Glutamatergic neuron (in vitro differentiated cells): ENCODE data around the gene CDK5RAP2. TPM values are rescaled to one million over a fixed set of nuclear protein-coding genes. Genes with fewer than 3 reads are reported as not detected.

Experiments
- DNase-seq: peaks from one replicate; pipeline ENCODE4 v3.0.0; 2022
- H3K27ac Mint-ChIP-seq: one replicate; pipeline ENCODE4 v1.8.0; 2020; ENCODE audit warnings: mild to moderate bottlenecking, mixed read lengths, inconsistent platforms; ENCODE audit not compliant: unreplicated experiment
- H3K27me3 Mint-ChIP-seq: one replicate; pipeline ENCODE4 v1.8.0; 2020; ENCODE audit warnings: mild to moderate bottlenecking, moderate library complexity, mixed read lengths, inconsistent platforms; ENCODE audit not compliant: unreplicated experiment
- H3K36me3 Mint-ChIP-seq: one replicate; pipeline ENCODE4 v1.8.0; 2020; ENCODE audit warnings: mild to moderate bottlenecking, mixed read lengths, inconsistent platforms; ENCODE audit not compliant: unreplicated experiment
- H3K4me1 Mint-ChIP-seq: one replicate; pipeline ENCODE4 v1.8.0; 2020; ENCODE audit warnings: mild to moderate bottlenecking, low read depth, mixed read lengths, inconsistent platforms; ENCODE audit not compliant: unreplicated experiment
- H3K4me3 Mint-ChIP-seq: one replicate; pipeline ENCODE4 v1.8.0; 2020; ENCODE audit warnings: mild to moderate bottlenecking, mixed read lengths, inconsistent platforms; ENCODE audit not compliant: unreplicated experiment
- H3K9me3 Mint-ChIP-seq: one replicate; pipeline ENCODE4 v1.8.0; 2020; ENCODE audit warnings: mild to moderate bottlenecking, moderate library complexity, mixed read lengths, inconsistent platforms; ENCODE audit not compliant: unreplicated experiment
- CTCF ChIP-seq: fragments of 200-600 bp; sonication (generic); IDR thresholded peaks from one replicate; pipeline ENCODE4 v1.5.0; 2021; ENCODE audit not compliant: partially characterized antibody, unreplicated experiment
- total RNA-seq: library from RNA; stranded (reverse); fragmentation: NEBNext Ultra II Directional; extraction: Animal tissue kit (Norgen Biotek cat#: 25700); gene quantifications from one replicate; pipeline ENCODE4 v1.2.1, GENCODE V29; 2021; ENCODE audit not compliant: unreplicated experiment

Gene CDK5RAP2
- total RNA-seq, 1 donor from 2014 or later: 53.2 TPM

GRCh38 chr9:120440791-120441190, 139.2 kb downstream of the CDK5RAP2 start:
- no peak overlapping the region for H3K27ac Mint-ChIP-seq
- DNase-seq: no peak
- H3K9me3 Mint-ChIP-seq: no peaks in the 10 kb centered on the region
- H3K36me3 Mint-ChIP-seq: no peaks in the 10 kb centered on the region
- no peak overlapping the region for H3K4me3 Mint-ChIP-seq
- H3K4me1 Mint-ChIP-seq: no peaks in the 10 kb centered on the region
- H3K27me3 Mint-ChIP-seq: no peaks in the 10 kb centered on the region
- TF ChIP-seq CTCF: no peak

- DNase-seq: no peak
Observed at GRCh38 chr9:120439926-120440325, 140.0 kb downstream of the CDK5RAP2 start.

GRCh38 chr9:120438836-120439546, 141.0 kb downstream of the CDK5RAP2 start:
- H3K4me1 Mint-ChIP-seq: peaks cover 5% of the 10 kb centered on the region
- TF ChIP-seq CTCF: peak; percentile 63
- no peaks in the 10 kb centered on the region for H3K36me3 Mint-ChIP-seq
- peak; percentile 31 for DNase-seq
- no peak overlapping the region for H3K4me3 Mint-ChIP-seq
- H3K9me3 Mint-ChIP-seq: no peaks in the 10 kb centered on the region
- no peaks in the 10 kb centered on the region for H3K27me3 Mint-ChIP-seq
- no peak overlapping the region for H3K27ac Mint-ChIP-seq

More at GRCh38 chr9:120439926-120440325, 140.0 kb downstream of the CDK5RAP2 start:
- no peak for TF ChIP-seq CTCF
- no peak overlapping the region for H3K27ac Mint-ChIP-seq
- H3K9me3 Mint-ChIP-seq: no peaks in the 10 kb centered on the region
- no peaks in the 10 kb centered on the region for H3K36me3 Mint-ChIP-seq
- no peaks in the 10 kb centered on the region for H3K4me1 Mint-ChIP-seq
- no peaks in the 10 kb centered on the region for H3K27me3 Mint-ChIP-seq
- H3K4me3 Mint-ChIP-seq: no peak overlapping the region

- no peak overlapping the region for H3K27ac Mint-ChIP-seq
- no peaks in the 10 kb centered on the region for H3K36me3 Mint-ChIP-seq
- H3K4me1 Mint-ChIP-seq: peaks cover 5% of the 10 kb centered on the region
- H3K9me3 Mint-ChIP-seq: no peaks in the 10 kb centered on the region
- H3K4me3 Mint-ChIP-seq: no peak overlapping the region
- no peak for TF ChIP-seq CTCF
- no peak for DNase-seq
- H3K27me3 Mint-ChIP-seq: no peaks in the 10 kb centered on the region
Observed at GRCh38 chr9:120438111-120438510, 141.9 kb downstream of the CDK5RAP2 start.

GRCh38 chr9:120436983-120437475, 142.9 kb downstream of the CDK5RAP2 start:
- Mint-ChIP-seq H3K27ac (no peak overlapping the region), H3K4me1 (peaks cover 5% of the 10 kb centered on the region), H3K36me3 (no peaks in the 10 kb centered on the region), H3K9me3 (no peaks in the 10 kb centered on the region), H3K4me3 (no peak overlapping the region), H3K27me3 (no peaks in the 10 kb centered on the region)
- no peak for TF ChIP-seq CTCF
- no peak for DNase-seq
